Lower lobe of right lung (tissue), 2 donors: ENCODE measurements around the gene TTN. TPM values are rescaled to one million over a fixed set of nuclear protein-coding genes. Genes with fewer than 3 reads are reported as not detected.

ENCODE experiments used
- ATAC-seq, 2 donors: fragments of 200-7000 bp; cut with Tn5 transposase; one replicate each; pipeline ENCODE4 v1.9.1; 2020 to 2022; ENCODE audit warnings: mild to moderate bottlenecking in 2 of 2, moderate library complexity in 2 of 2
- DNase-seq: peaks from one replicate; pipeline ENCODE4 v3.0.0-alpha.2; 2020
- H3K27ac ChIP-seq: fragments of 200-600 bp; one replicate; pipeline ENCODE4 v1.8.0; 2022
- H3K27me3 ChIP-seq: fragments of 200-600 bp; one replicate; pipeline ENCODE4 v1.8.0; 2022; ENCODE audit warnings: low read depth
- H3K36me3 ChIP-seq: fragments of 200-600 bp; one replicate; pipeline ENCODE4 v1.8.0; 2022; ENCODE audit warnings: mild to moderate bottlenecking
- H3K4me1 ChIP-seq: fragments of 200-600 bp; one replicate; pipeline ENCODE4 v1.8.0; 2022
- H3K4me3 ChIP-seq: fragments of 200-600 bp; one replicate; pipeline ENCODE4 v1.8.0; 2022; ENCODE audit warnings: mild to moderate bottlenecking
- H3K9me3 ChIP-seq: fragments of 200-600 bp; one replicate; pipeline ENCODE4 v1.8.0; 2022
- CTCF ChIP-seq: fragments of 200-600 bp; IDR thresholded peaks from one replicate; pipeline ENCODE4 v1.8.0; 2022; ENCODE audit warnings: antibody characterized with exemption, mild to moderate bottlenecking
- intact Hi-C: fragments of 100-400 bp; cut with DNase I; formaldehyde crosslinking; loops from one replicate; pipeline ENCODE4 v1.11.0; 2022
- long read RNA-seq: library from polyadenylated mRNA; unstranded; transcript quantifications from one replicate; pipeline ENCODE4 v2.0.0, GENCODE V29; 2021
- total RNA-seq: library from RNA; stranded (reverse); fragmentation: NEBNext Ultra II Directional; extraction: Animal tissue kit (Norgen Biotek cat#: 25700); gene quantifications from one replicate; pipeline ENCODE4 v1.2.1, GENCODE V29; 2021
- donor health status: DM: no; HTN: yes; CAD: no; lungs with severe emphysema.

Gene TTN
- total RNA-seq: 40.3 TPM
- long read RNA-seq, partial matches to known transcripts: 6 of 14 reads
- long read RNA-seq, other reads (novel, unspliced or antisense): 8 of 14 reads

- intact Hi-C loops: no loop called here
- no peak for DNase-seq
- H3K27ac ChIP-seq: no peak within 1 kb of the TSS
- no peak for TF ChIP-seq CTCF
- ATAC-seq: no peak
- H3K27me3 ChIP-seq: no peaks in the 10 kb centered on the region
- no peak within 1 kb of the TSS for H3K4me3 ChIP-seq
- H3K36me3 ChIP-seq: no peaks in the 10 kb centered on the region
- H3K9me3 ChIP-seq: no peaks in the 10 kb centered on the region
- H3K4me1 ChIP-seq: no peaks in the 10 kb centered on the region
Measured at GRCh38 chr2:178807227-178808008, at the start of gene TTN. Gene TTN (minus strand): TSS chr2:178807423. CDS start chr2:178804642, 2,781 bp downstream.

DNA sequence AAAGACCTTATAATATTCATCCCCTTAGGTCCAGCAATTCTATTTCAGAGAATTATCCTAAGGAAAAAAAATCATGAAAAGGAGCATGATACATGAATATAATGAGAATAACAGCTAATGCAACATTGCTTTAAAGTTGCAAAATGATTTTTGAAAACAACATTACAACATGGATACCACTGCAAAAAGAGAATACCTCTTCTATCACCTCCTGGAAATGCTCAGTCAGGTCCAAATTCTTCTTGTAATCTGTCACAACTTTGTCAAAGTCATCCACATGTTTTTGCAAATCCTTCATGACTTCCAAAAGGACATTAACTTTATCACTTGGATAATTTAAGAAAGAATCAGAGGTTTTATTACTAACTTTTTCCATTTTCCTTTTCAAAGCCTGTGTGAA lies 47.9 kb upstream of the TTN start:
- intact Hi-C loops: no loop called here
- Histone ChIP-seq H3K36me3 (peaks cover 6% of the 10 kb centered on the region), H3K27me3 (no peaks in the 10 kb centered on the region), H3K4me1 (no peaks in the 10 kb centered on the region), H3K27ac (no peak overlapping the region), H3K4me3 (no peak overlapping the region), H3K9me3 (no peaks in the 10 kb centered on the region)
- no peak for TF ChIP-seq CTCF
- no peak for ATAC-seq
- no peak for DNase-seq

GRCh38 chr2:178848335-178848734 lies 41.1 kb upstream of the TTN start:
- H3K4me1 ChIP-seq: no peaks in the 10 kb centered on the region
- no peak overlapping the region for H3K27ac ChIP-seq
- no peak for TF ChIP-seq CTCF
- H3K36me3 ChIP-seq: peaks cover 13% of the 10 kb centered on the region
- DNase-seq (no peak), ATAC-seq (no peak)
- intact Hi-C loops: no loop called here
- H3K27me3 ChIP-seq: no peaks in the 10 kb centered on the region
- H3K9me3 ChIP-seq: no peaks in the 10 kb centered on the region
- H3K4me3 ChIP-seq: no peak overlapping the region

GRCh38 chr2:178846458-178846802 lies 39.2 kb upstream of the TTN start:
- H3K27me3 ChIP-seq: no peaks in the 10 kb centered on the region
- no peak overlapping the region for H3K4me3 ChIP-seq
- H3K4me1 ChIP-seq: no peaks in the 10 kb centered on the region
- TF ChIP-seq CTCF: no peak
- peaks cover 7% of the 10 kb centered on the region for H3K36me3 ChIP-seq
- no peak for DNase-seq
- no peak overlapping the region for H3K27ac ChIP-seq
- no peaks in the 10 kb centered on the region for H3K9me3 ChIP-seq
- intact Hi-C loops: no loop called here
- no peak for ATAC-seq

DNA sequence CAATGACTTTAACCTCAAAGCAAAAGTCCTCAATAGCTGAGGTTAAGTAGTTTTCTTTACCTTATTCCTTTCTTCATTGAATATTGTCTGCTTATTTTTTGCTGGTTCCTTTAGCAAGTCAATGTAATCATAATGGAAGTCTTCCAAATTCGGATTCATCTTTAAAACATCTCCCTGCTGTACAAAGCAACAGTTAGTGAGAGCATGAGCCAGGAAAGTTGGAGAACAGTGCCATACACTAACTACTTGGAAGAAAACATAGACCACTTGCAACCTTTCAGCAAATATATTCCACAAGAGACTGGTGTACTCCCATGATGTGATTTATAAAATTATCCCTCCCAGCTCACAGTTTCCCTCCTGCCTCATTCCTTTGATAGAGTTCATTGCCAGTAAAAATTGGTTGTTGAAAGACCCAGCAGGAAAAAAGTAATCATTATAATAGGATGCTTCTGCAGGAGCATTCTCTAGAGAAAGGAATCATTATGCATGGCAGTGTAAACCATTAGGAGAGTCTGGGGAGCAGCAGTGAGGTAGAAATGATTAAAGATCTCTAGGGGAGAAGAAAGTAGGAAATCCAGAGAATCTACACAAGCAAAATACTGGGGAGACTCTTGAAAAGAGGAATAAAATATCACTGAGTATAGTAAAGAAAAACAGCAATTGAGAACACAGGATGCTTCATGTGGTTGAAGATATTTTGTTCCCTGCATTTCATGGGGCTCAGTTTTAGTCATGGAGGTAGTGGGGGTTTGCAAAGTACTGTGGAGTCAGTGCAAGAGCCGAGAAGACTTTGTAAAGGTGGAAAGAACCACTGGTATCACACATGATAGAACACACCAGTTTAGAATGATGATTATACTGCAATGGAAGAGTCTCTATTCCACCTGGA lies 38.6 kb upstream of the TTN start:
- no peak for TF ChIP-seq CTCF
- Histone ChIP-seq H3K27me3 (no peaks in the 10 kb centered on the region), H3K9me3 (no peaks in the 10 kb centered on the region), H3K4me1 (no peaks in the 10 kb centered on the region), H3K27ac (no peak overlapping the region), H3K36me3 (peaks cover 7% of the 10 kb centered on the region), H3K4me3 (no peak overlapping the region)
- intact Hi-C loops: no loop called here
- DNase-seq: no peak
- ATAC-seq: no peak
